NB4 (cell line): Measurements from ENCODE around the gene EMILIN1.

Source experiments
- MAX ChIP-seq: IDR thresholded peaks from 2 replicates; pipeline ENCODE4 v1.6.1; 2011; ENCODE audit warnings: low read depth, low read length
- POLR2A ChIP-seq: IDR thresholded peaks from 2 replicates; pipeline ENCODE4 v1.6.1; 2011; ENCODE audit warnings: mild to moderate bottlenecking; ENCODE audit not compliant: insufficient read length; ENCODE audit errors: extremely low read depth

- no peak for TF ChIP-seq POLR2A
- TF ChIP-seq MAX = no peak
Observed at GRCh38 chr2:27076323-27076722, 2.1 kb upstream of the EMILIN1 start.
